Muscle of arm (tissue), 12 donors: ENCODE measurements around the gene ASB16. TPM values are rescaled to one million over a fixed set of nuclear protein-coding genes. Genes with fewer than 3 reads are reported as not detected.

Source experiments
- DNase-seq: peaks from one replicate; pipeline ENCODE4 v3.0.0-alpha.2; 2013
- polyA plus RNA-seq, 12 donors: library from polyadenylated mRNA; unstranded; fragments of 120-200 nt; gene quantifications; one replicate each; pipeline ENCODE4 v1.2.1, GENCODE V29; 2013; ENCODE audit not compliant: insufficient read length in 12 of 12

ASB16 gene
- polyA plus RNA-seq, 12 donors = 6.3 to 21.7 (median 13.2) TPM; not detected in 2

- no peak for DNase-seq
Observed at GRCh38 chr17:44187131-44187899, 16.8 kb downstream of the ASB16 start.

DNA sequence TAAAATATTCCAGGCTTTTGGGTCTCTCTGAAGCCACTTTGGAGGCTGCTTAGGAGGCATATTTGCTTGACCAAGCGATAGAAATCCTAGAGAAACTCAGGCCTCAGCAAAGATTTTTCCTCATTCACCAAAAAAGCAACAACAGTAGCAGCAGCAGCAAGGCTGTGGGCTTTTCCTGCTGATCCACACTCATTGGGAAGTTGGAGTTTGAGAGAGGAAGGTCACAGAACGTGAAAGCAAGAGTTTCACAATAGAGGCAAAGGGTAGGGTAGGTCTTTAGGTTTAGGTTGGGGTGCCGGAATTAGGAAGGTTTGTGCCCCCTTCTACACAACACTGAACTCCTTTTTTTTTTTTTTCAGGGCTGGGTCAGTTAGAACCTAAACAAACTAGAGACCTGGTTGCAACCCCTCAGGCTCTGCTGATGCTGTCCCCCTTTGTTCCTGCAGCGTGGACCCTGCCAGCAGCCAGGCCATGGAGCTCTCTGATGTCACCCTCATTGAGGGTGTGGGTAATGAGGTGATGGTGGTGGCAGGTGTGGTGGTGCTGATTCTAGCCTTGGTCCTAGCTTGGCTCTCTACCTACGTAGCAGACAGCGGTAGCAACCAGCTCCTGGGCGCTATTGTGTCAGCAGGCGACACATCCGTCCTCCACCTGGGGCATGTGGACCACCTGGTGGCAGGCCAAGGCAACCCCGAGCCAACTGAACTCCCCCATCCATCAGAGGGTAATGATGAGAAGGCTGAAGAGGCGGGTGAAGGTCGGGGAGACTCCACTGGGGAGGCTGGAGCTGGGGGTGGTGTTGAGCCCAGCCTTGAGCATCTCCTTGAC lies 18.3 kb downstream of the ASB16 start:
- no peak for DNase-seq

GRCh38 chr17:44190481-44190880 lies 20.0 kb downstream of the ASB16 start:
- no peak for DNase-seq

DNA sequence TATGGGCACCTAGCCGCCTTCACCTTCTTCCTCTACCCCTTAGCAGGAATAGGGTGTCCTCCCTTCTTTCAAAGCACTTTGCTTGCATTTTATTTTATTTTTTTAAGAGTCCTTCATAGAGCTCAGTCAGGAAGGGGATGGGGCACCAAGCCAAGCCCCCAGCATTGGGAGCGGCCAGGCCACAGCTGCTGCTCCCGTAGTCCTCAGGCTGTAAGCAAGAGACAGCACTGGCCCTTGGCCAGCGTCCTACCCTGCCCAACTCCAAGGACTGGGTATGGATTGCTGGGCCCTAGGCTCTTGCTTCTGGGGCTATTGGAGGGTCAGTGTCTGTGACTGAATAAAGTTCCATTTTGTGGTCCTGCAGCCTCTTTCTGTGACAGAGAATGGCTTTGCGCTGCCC lies 20.9 kb downstream of the ASB16 start:
- no peak for DNase-seq

GRCh38 chr17:44191941-44192496 lies 21.5 kb downstream of the ASB16 start:
- DNase-seq = no peak

DNA sequence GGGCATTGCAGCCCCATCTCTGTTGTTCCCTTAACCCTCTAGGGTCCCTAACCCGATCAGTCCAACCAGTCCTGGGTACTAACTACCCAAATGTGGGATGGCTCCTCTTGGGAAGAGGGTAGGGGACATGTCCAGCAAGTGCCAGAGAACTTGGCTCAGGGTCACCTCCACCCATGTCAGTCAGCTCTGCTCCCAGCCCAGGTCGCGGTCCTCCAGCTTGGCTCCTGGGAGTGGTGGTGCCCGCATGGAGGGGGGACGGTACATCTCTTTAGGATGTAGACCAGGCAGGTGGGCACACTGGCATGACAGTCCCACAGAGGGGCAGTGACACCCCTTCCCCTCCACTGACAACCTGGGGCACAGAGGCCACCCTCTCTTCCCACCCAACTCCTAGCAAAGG lies 22.2 kb downstream of the ASB16 start:
- no peak for DNase-seq

- DNase-seq = no peak
Observed at GRCh38 chr17:44193326-44194084, 23.0 kb downstream of the ASB16 start.

- DNase-seq = no peak
Observed at GRCh38 chr17:44197107-44197506, 26.6 kb downstream of the ASB16 start.

DNA sequence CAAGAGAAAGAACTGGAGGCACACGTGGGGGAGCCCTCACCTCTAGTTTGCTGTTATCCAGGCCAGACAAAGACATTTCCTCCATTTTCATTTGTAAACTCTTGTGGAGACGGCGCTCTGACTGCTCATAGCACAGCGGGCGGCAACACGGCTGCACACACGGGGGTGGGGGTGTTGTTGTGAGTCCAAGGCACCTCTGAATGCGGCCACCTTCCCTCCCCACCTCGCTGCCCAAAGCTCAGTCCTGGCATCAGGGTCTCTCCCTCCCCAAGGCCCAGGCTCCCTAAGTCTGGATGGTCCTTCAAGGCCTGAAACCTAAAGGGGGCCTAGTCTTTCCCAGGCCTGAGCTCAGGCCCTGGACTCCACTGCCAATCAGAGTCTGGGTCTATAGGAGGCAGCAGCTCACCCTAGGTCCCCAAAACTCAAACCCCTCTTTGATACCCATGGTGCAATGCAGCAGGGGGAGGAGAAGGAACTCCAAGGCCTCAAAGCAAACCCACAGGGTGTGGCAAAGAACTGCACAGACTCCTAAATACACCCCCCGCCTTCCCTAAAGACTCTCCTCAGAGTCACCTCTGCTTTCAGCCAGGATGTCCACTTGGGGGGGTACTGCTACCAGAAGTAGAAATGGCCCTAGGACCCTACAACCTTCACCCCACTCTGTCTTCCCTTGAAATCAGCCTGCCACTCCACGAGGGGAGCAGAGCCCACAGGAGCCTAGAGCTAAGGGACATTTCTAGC lies 27.6 kb downstream of the ASB16 start:
- no peak for DNase-seq

DNA sequence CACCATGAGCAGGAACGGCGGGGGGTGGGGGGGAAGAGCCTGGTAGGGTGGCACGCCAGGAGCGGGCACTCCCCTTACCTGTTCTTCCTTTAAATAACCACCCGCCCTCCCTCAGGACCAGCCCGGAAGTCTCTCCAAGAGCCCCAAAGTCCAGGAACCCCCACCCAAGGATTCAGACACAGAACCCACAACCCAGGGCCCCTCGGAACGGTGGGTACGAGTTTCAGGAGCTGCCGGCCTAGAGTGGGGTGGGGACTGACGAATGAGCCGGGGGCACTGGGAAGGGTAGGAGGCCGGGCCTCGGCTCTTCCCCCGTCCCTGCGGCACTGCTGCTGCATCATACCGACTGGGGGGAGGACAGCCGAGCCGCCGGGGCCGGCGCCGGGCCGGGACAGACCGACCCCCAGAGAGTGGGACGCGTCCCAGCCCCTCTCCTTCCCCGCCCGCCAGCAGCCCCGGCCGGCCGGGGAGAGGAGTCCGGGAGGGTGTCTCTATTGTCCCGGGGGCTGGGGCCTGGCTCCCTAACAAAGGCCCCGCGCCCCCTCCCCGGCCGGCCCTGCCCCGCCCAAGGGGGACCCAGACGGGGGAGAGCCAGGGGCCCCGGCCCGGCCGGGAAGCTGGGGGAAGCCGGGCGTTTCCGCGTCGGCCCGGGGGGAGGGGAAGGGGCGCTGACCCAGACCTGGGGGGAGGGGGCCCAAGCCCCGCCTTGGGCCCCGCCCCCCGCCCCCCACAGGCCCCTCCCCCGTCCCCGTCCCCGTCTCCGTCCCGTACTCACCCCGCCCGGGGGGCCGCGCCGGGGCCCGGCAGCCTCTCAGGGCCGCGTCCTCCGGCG lies 28.4 kb downstream of the ASB16 start:
- DNase-seq = no peak

GRCh38 chr17:44199553-44200477 lies 29.3 kb downstream of the ASB16 start, which contains the start of gene ATXN7L3:
Gene ATXN7L3, minus strand, starts transcription at chr17:44199884. Its CDS starts 1,814 bp downstream, at chr17:44198070.
- peak; percentile 98 for DNase-seq

DNA sequence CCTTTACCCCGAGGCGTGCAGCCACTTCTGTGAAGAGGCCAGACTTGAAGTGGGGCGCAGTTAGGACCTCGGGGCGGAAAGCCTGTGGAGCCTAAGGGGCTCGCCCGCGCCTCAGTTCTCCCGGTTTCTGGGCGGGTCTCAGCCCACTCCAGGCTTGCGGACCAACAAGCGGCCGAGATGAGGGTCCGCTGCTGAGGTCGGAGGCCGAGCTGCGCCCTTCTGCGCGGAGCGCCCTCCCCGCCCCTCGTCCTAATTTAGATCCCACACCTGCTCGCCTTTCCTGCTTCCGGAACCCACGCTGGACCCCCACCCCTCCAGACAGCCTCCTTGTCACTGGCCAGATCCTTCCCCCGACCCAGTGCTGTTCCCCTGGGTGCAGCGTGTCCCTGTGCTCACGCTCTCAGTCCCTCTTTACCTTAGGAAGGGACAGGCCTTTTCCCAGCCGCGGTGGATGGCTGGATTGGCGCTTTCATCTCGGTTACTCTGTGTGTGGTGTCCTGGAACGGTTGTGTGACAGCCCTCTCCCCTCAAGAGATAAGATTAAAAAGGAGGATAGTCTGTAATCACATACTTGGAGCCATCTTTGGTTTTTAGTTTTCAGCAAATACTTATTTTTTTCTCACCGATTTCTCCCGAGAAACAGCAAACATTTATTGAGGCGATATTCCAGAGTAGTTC lies 30.1 kb downstream of the ASB16 start:
- no peak for DNase-seq

DNA sequence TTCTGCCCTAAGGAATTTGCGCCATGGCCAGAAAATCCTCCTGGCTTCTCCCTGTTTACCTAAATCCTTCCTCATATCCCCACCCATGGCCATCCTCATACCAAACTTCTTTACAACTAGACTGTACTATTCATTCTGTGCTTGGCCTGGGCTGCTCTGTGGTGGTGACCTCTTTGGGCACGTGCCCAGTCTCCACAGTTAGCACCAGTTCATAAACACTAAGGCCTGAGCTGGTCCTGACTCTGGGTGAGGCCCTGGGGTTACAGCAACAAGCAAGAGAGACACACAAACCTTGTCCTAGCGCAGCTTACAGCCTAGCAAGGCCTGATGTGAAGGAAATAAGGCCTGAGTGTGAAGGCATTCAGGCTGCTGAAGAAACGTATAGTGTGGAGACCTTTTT lies 32.3 kb downstream of the ASB16 start:
- DNase-seq = no peak

GRCh38 chr17:44203731-44204440 lies 33.4 kb downstream of the ASB16 start:
- no peak for DNase-seq

DNA sequence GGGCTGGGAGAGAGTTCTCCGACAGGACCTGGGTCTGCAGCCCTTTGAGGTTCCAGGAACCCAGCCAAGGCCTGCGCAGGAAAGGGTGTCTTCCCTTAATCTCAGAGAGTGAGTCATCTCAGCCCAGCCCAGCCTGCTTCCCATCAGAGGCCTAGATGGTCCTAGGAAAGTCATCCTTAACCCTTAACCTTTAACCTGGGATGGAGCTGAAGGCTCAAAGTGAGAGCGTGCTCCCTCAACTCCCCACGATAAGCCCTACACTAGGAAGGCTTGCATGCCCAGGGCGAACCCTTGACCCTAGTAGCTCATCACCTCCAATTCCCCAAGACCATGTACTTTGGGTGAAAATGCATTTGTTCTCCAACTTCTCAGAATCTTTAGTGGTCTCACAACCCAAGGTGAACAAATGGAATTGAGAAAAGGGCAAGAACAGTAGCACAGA lies 34.0 kb downstream of the ASB16 start:
- DNase-seq = no peak

DNA sequence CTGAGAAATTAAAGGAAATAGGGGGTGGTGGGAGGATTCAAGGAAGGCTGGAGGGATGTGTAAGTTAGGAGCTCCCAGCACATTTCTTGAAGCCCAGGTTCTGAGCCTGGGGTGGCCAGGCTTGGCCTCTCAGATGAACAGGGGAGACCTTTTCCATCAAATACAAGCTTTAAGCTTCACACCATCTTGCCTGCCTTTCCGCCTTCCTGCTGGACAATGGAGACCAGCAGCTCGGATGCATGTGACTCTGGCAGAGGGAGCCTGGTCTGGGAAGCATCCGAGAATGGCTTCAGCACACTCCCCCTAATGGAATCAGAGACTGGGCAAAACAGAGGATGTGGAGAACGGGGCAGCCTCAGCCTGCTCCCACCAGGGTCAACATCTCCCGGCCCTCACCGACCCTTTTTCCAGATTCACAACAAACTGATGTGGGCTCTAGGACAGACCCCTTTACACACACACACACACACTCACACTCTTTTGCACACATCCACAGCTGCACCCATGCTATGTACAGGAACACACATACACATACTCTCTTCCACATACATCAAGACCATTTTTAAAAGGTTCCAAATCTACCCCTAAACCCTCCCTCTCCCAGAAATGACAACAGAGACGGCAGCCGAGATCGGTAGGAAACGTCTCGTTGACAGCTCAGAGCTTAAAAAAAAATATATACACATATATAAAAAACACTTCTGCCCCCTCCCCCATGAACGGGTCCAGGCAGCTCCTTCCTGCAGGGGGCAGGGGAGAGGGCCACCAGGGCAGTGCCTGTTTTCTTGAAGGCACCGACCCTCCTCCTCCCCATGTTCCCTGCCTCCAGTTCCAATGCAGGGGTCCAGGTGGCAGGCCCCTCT lies 35.7 kb downstream of the ASB16 start:
- no peak for DNase-seq

DNA sequence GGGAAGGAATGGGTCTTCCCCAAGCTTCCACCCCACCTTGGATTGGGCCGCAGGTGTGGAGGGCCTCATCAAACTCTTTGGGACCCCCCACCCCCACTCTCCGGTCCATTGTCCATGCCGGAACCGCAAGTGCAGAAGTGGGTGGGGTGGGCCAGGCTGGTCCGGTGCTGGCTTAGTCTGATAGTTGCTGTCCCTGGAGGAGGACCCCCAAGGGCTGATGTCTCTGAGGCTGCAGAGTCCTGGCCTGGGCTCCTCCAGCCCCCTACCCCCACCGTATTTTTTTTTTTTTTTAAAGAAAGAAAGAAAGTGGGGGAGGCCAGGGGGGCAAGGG lies 36.3 kb downstream of the ASB16 start:
- DNase-seq = no peak
